Calu3 (cell line): ENCODE measurements around the gene SCFD2. TPM values are rescaled to one million over a fixed set of nuclear protein-coding genes. Genes with fewer than 3 reads are reported as not detected.

Source experiments
- BruUV-seq: library from RNA; stranded (reverse); fragments of 400-500 nt; replicated peaks from 2 replicates; lab custom pipeline; 2021; lab: Mats Ljungman, UMichigan
- CTCF ChIA-PET: fragments of 300-600 bp; sonication (Branson Sonifier 250); formaldehyde crosslinking; loops from one replicate; lab custom pipeline; 2022; ENCODE audit warnings: antibody characterized with exemption; lab: Charles Lee
- DNase-seq: peaks from one replicate; pipeline ENCODE4 v3.0.0; 2022
- H3K27ac Mint-ChIP-seq: one replicate; pipeline ENCODE4 v1.8.0; 2022; ENCODE audit warnings: mixed read lengths; ENCODE audit not compliant: unreplicated experiment
- H3K27me3 Mint-ChIP-seq: one replicate; pipeline ENCODE4 v1.8.0; 2022; ENCODE audit warnings: mixed read lengths; ENCODE audit not compliant: unreplicated experiment
- H3K36me3 Mint-ChIP-seq: one replicate; pipeline ENCODE4 v1.8.0; 2022; ENCODE audit warnings: mild to moderate bottlenecking, moderate library complexity, mixed read lengths; ENCODE audit not compliant: insufficient read depth, unreplicated experiment
- H3K4me1 Mint-ChIP-seq: one replicate; pipeline ENCODE4 v1.8.0; 2022; ENCODE audit warnings: mild to moderate bottlenecking, low read depth, mixed read lengths; ENCODE audit not compliant: unreplicated experiment
- H3K4me3 Mint-ChIP-seq: one replicate; pipeline ENCODE4 v1.8.0; 2022; ENCODE audit warnings: mild to moderate bottlenecking, low read depth, moderate library complexity, mixed read lengths; ENCODE audit not compliant: unreplicated experiment
- H3K9me3 Mint-ChIP-seq: one replicate; pipeline ENCODE4 v1.8.0; 2022; ENCODE audit warnings: low read depth, mixed read lengths; ENCODE audit not compliant: unreplicated experiment
- CTCF ChIP-seq: fragments of 200-600 bp; IDR thresholded peaks from one replicate; pipeline ENCODE4 v1.8.0; 2022; ENCODE audit warnings: antibody characterized with exemption; ENCODE audit not compliant: unreplicated experiment
- intact Hi-C: fragments of 100-400 bp; cut with micrococcal nuclease; formaldehyde crosslinking; loops from one replicate; pipeline ENCODE4 v1.10.0; 2022; ENCODE audit not compliant: unreplicated experiment
- total RNA-seq: library from RNA; stranded (reverse); gene quantifications from 2 replicates; pipeline ENCODE4 v1.2.3, GENCODE V29; 2022

The SCFD2 gene
- total RNA-seq, 1 experiment from 2014 or later: 16.7 TPM

- H3K36me3 Mint-ChIP-seq: no peaks in the 10 kb centered on the region
- no peaks in the 10 kb centered on the region for H3K9me3 Mint-ChIP-seq
- intact Hi-C loops: no loop called here
- H3K27me3 Mint-ChIP-seq: no peaks in the 10 kb centered on the region
- CTCF ChIA-PET: no interaction called here
- H3K4me3 Mint-ChIP-seq: no peak overlapping the region
- H3K27ac Mint-ChIP-seq: no peak overlapping the region
- DNase-seq: no peak
- no TSS peak for BruUV-seq
- TF ChIP-seq CTCF: no peak
- peaks cover 8% of the 10 kb centered on the region for H3K4me1 Mint-ChIP-seq
Observed at GRCh38 chr4:53023677-53024299, 342.1 kb downstream of the SCFD2 start.

GRCh38 chr4:53022513-53023100, 343.3 kb downstream of the SCFD2 start:
- Mint-ChIP-seq H3K27me3 (no peaks in the 10 kb centered on the region), H3K4me3 (no peak overlapping the region), H3K4me1 (peaks cover 8% of the 10 kb centered on the region), H3K36me3 (no peaks in the 10 kb centered on the region), H3K27ac (no peak overlapping the region), H3K9me3 (no peaks in the 10 kb centered on the region)
- DNase-seq: no peak
- CTCF ChIA-PET: no interaction called here
- no peak for TF ChIP-seq CTCF
- no TSS peak for BruUV-seq
- intact Hi-C loops: no loop called here

GRCh38 chr4:53021754-53022512, 343.9 kb downstream of the SCFD2 start:
- BruUV-seq: no TSS peak
- CTCF ChIA-PET: no interaction called here
- DNase-seq: no peak
- no peaks in the 10 kb centered on the region for H3K27me3 Mint-ChIP-seq
- no peak overlapping the region for H3K27ac Mint-ChIP-seq
- intact Hi-C loops: no loop called here
- H3K9me3 Mint-ChIP-seq: no peaks in the 10 kb centered on the region
- TF ChIP-seq CTCF: no peak
- H3K4me3 Mint-ChIP-seq: no peak overlapping the region
- H3K36me3 Mint-ChIP-seq: no peaks in the 10 kb centered on the region
- peaks cover 8% of the 10 kb centered on the region for H3K4me1 Mint-ChIP-seq

GRCh38 chr4:53019485-53020382, 346.1 kb downstream of the SCFD2 start:
- TF ChIP-seq CTCF: no peak
- H3K27ac Mint-ChIP-seq: no peak overlapping the region
- no peak for DNase-seq
- H3K27me3 Mint-ChIP-seq: no peaks in the 10 kb centered on the region
- H3K36me3 Mint-ChIP-seq: no peaks in the 10 kb centered on the region
- no TSS peak for BruUV-seq
- CTCF ChIA-PET: no interaction called here
- intact Hi-C loops: no loop called here
- H3K4me3 Mint-ChIP-seq: no peak overlapping the region
- peaks cover 8% of the 10 kb centered on the region for H3K4me1 Mint-ChIP-seq
- H3K9me3 Mint-ChIP-seq: no peaks in the 10 kb centered on the region
